ENCODE data around the gene HEATR3. TPM values are rescaled to one million over a fixed set of nuclear protein-coding genes. Genes with fewer than 3 reads are reported as not detected.

HEATR3 gene
- polyA plus RNA-seq, 3 donors = 10.4 to 40.6 (median 10.7) TPM

GRCh38 chr16:50152351-50152806, 86.6 kb downstream of the HEATR3 start:
- Histone ChIP-seq H3K9me3 (replicated peaks in 1 of 2; ENCODE audit: control insufficient read depth in 1 of 2, insufficient read depth in 1 of 2, low read length in 2 of 2) (no peaks in the 10 kb centered on the region), H3K4me3 (replicated peaks in 1 of 3; ENCODE audit: low read depth in 2 of 3, low read length in 3 of 3) (peak overlapping the region; percentile 59 to 96 (median 94)), H3K4me1 (ENCODE audit: control insufficient read depth in 1 of 2, insufficient read depth in 2 of 2, low read length in 2 of 2) (peaks cover 30 to 38% of the 10 kb centered on the region in 2 donors), H3K27me3 (ENCODE audit: control insufficient read depth in 2 of 2, insufficient read depth in 2 of 2, low read length in 2 of 2) (no peaks in the 10 kb centered on the region), H3K79me2 (ENCODE audit: insufficient read depth, low read length) (peaks cover 37% of the 10 kb centered on the region), H3K27ac (ENCODE audit: low read depth in 1 of 2, low read length in 2 of 2) (peak overlapping the region; percentile 61 to 89), H3K36me3 (replicated peaks in 1 of 2; ENCODE audit: control insufficient read depth in 1 of 2, insufficient read depth in 2 of 2, low read length in 2 of 2) (no peaks in the 10 kb centered on the region), H4K20me1 (ENCODE audit: insufficient read depth, low read length) (peaks cover 37% of the 10 kb centered on the region), H3K4me2 (replicated peaks; ENCODE audit: extremely low read depth, low read length, poor library complexity, severe bottlenecking) (peak overlapping the region; percentile 99), H3K9ac (ENCODE audit: insufficient read depth, low read length, poor library complexity, severe bottlenecking) (peak overlapping the region; percentile 86), H2AFZ (ENCODE audit: insufficient read depth, low read depth, low read length, poor library complexity, severe bottlenecking) (peak overlapping the region; percentile 98)
- Mint-ChIP-seq H3K27me3 (ENCODE audit: low read depth in 3 of 3) (no peaks in the 10 kb centered on the region), H3K4me1 (peaks cover 35% of the 10 kb centered on the region), H3K9me3 (no peaks in the 10 kb centered on the region), H3K36me3 (peaks cover 2 to 4% of the 10 kb centered on the region in 2 donors), H3K27ac (peak overlapping the region; percentile 66 to 91 (median 87)), H3K4me3 (peak overlapping the region; percentile 77 to 93)
- intact Hi-C loops (cut with micrococcal nuclease) = loop anchor here (5.0 to 10.0 kb wide), 9 partner anchors 45 to 532 kb away; partner anchors contain the start of genes CNEP1R1 (in 1 of the 2), HEATR3 (in 1 of the 2) and SNX20 (in 1 of the 2)
- WGBS (ENCODE audit: insufficient coverage) = 0% methylated on average over 21 of the region's 24 CpGs
- TF ChIP-seq CTCF (IDR thresholded peaks at IDR 0.05) = no peak
- peak in 2 of 3 donors; percentile 10 to 25 for DNase-seq

- WGBS (ENCODE audit: insufficient coverage) = under 1% methylated on average over 75 of the region's 114 CpGs
- Mint-ChIP-seq H3K4me3 (peak within 1 kb of the TSS; percentile 93 to 94), H3K9me3 (no peaks in the 10 kb centered on the region)
These were observed 87.2 kb downstream of the HEATR3 start, which contains the start of gene TENT4B for GRCh38 chr16:50152807-50153595. TENT4B (plus strand) TSS chr16:50153306; CDS start chr16:50153622, 316 bp downstream.

More at GRCh38 chr16:50152807-50153595, 87.2 kb downstream of the HEATR3 start, which contains the start of gene TENT4B:
- TF ChIP-seq CTCF (IDR thresholded peaks at IDR 0.05) = no peak
- Histone ChIP-seq H3K4me3 (replicated peaks in 1 of 3; ENCODE audit: low read depth in 2 of 3, low read length in 3 of 3) (peak within 1 kb of the TSS; percentile 75 to 97 (median 96)), H3K4me1 (ENCODE audit: control insufficient read depth in 1 of 2, insufficient read depth in 2 of 2, low read length in 2 of 2) (peaks cover 30 to 38% of the 10 kb centered on the region in 2 donors), H3K27ac (ENCODE audit: low read depth in 1 of 2, low read length in 2 of 2) (peak within 1 kb of the TSS; percentile 61 to 89), H3K4me2 (replicated peaks; ENCODE audit: extremely low read depth, low read length, poor library complexity, severe bottlenecking) (peak within 1 kb of the TSS; percentile 99), H3K9ac (ENCODE audit: insufficient read depth, low read length, poor library complexity, severe bottlenecking) (peak within 1 kb of the TSS; percentile 86), H3K36me3 (replicated peaks in 1 of 2; ENCODE audit: control insufficient read depth in 1 of 2, insufficient read depth in 2 of 2, low read length in 2 of 2) (no peaks in the 10 kb centered on the region), H3K9me3 (replicated peaks in 1 of 2; ENCODE audit: control insufficient read depth in 1 of 2, insufficient read depth in 1 of 2, low read length in 2 of 2) (no peaks in the 10 kb centered on the region), H2AFZ (ENCODE audit: insufficient read depth, low read depth, low read length, poor library complexity, severe bottlenecking) (peak within 1 kb of the TSS; percentile 98), H3K27me3 (ENCODE audit: control insufficient read depth in 2 of 2, insufficient read depth in 2 of 2, low read length in 2 of 2) (no peaks in the 10 kb centered on the region), H3K79me2 (ENCODE audit: insufficient read depth, low read length) (peaks cover 43% of the 10 kb centered on the region), H4K20me1 (ENCODE audit: insufficient read depth, low read length) (peaks cover 42% of the 10 kb centered on the region)
- Mint-ChIP-seq H3K36me3 (peaks cover 4% of the 10 kb centered on the region in 2 donors), H3K27me3 (ENCODE audit: low read depth in 3 of 3) (no peaks in the 10 kb centered on the region), H3K27ac (peak within 1 kb of the TSS; percentile 68 to 95 (median 88)), H3K4me1 (peaks cover 35% of the 10 kb centered on the region)
- DNase-seq = peak; percentile 75 to 87 (median 84)
- intact Hi-C loops (cut with micrococcal nuclease) = loop anchor here (5.0 to 10.0 kb wide), 9 partner anchors 46 to 532 kb away; partner anchors contain the start of genes CNEP1R1 (in 1 of the 2), HEATR3 (in 1 of the 2) and SNX20 (in 1 of the 2)
